IPS DF 4.7 (cell line): Measurements from ENCODE around the gene FUBP1.
"Not testable (repeated sequence)": the region's sequence is repeated elsewhere in the genome, so short reads cannot be mapped to it uniquely, and the experiment has no call there.

Experiments
- DNase-seq: peaks from one replicate; pipeline ENCODE4 v3.0.0-alpha.2; 2013; ENCODE audit warnings: low spot score; ENCODE audit errors: extremely low read depth

The FUBP1 gene

DNA sequence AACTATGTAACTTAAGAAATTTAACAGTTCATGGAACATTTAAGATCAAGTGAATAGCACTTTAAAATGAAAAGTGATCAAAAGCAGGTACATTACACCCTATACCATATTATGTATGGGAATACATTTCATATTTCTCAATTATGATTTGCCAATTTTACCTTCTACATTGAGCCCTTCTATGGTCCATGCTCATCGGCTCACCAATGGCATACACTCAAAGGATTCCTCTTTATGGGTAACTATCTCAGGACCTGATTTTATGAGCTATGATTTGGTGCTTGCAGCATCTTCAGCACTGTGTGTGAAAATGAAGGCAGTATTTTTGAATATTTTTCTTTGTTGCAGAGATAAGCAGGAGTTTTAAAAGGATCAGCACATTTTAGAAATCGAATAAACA, 33.5 kb downstream of the FUBP1 start:
- no peak for DNase-seq

- no peak for DNase-seq
These were observed 36.3 kb downstream of the FUBP1 start for GRCh38 chr1:77942400-77943140.

- no peak for DNase-seq
These were observed 37.8 kb downstream of the FUBP1 start for GRCh38 chr1:77940921-77941570.

GRCh38 chr1:77938651-77939050, 40.2 kb downstream of the FUBP1 start:
- no peak for DNase-seq

GRCh38 chr1:77929806-77930205, 49.1 kb downstream of the FUBP1 start:
- DNase-seq = no peak

DNA sequence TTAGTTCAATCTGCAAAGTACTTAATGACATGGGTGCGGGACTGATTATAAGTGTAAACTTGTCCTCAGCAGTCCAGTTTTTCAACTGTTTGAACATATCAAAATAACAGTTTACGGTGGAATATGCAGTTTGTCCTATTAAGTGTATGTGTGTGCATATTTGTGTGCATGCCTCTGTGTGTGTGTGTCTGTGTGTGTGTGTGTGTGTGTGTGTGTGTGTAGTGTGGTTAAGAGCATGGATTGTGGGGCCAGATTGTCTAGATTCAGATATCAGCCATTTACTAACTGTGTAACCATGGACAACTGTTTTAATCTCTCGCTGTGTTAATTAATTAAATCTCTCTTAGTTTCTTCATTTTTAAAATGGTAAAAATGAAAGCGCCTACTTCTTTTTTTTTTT, 51.5 kb downstream of the FUBP1 start:
- no peak for DNase-seq

- no peak for DNase-seq
These were observed 52.1 kb downstream of the FUBP1 start for GRCh38 chr1:77926561-77927357.

DNA sequence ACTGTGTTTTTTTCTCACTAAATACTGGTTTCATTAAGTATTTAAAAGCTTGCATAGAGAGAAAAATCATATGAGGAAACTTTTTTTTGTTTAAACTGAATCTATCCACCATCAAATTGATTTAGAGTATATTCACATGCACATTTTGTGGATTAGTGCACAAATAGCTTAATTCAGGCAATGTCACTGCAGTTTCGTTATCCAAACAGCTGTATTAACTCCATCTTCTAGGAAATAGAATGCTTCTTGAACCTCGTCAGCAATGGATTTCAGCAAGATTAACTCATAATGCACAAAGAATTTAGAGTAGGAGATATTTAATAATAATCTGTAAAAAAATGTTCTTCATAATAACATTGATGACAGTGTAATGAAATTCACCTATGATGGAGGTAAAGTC, 52.9 kb downstream of the FUBP1 start:
- DNase-seq = no peak

DNA sequence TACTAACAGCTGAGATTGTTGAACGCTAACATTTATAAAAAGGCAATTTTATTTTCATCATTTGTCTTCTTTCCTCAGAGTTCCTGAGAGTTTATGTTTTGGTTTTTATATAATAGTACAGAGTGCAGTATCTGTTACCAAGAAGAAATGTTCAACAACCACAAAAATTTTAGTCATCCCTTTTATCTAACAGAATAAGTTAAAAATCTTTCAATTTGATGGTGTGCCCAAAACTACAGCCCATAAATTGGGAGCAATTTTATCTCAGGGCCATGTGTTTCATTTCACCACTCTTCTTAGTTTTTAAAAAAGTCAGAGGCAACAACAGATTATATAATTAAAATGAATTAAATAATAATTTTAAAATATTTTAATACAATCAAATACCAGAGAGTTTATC, 53.4 kb downstream of the FUBP1 start:
- DNase-seq = no peak

- not testable (repeated sequence) for DNase-seq
These were observed 60.0 kb downstream of the FUBP1 start for GRCh38 chr1:77918918-77919317.

DNA sequence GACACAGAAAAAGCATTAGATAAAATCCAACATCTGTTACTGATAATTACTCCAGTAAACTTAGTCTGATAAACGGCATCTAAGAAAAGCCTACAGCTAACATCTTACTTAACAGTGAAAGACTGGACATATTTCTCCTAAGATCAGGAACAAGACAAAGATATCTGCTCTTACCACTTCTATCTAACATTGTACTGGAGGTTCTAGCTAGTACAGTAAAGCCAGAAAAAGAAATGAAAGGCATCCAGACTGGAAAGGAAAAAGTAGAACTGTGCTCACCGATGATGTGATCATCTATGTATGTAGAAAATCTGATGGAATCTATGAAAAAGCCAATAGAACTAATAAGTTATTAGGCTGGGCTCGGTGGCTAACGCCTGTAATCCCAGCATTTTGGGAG, 68.8 kb downstream of the FUBP1 start:
- no peak for DNase-seq

GRCh38 chr1:77906624-77907023, 72.2 kb downstream of the FUBP1 start:
- no peak for DNase-seq

DNA sequence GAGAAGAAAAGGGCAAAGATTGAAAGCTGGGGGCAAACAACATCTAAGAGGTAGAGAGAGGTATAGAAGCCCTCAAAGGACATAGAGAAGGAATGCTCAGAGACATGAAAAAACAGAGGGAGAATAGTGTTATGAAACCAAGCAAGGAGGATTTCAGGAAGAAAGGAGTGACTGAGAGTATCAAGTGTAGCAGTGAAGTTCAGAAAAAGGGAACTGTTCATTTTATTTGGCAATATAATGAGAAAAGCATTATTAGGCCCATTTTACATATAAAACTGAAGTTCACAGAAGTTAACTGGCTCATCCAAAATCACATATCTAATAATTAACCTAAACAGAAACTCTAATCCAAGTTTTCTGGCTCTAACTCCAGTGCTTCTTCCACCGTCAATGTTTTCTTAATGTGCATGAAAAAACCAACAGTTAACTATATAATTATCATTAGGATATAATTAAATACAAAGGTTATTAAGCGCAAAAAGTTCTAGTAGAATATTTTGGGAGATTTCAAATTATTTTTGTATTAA, 72.8 kb downstream of the FUBP1 start:
- DNase-seq = no peak

DNA sequence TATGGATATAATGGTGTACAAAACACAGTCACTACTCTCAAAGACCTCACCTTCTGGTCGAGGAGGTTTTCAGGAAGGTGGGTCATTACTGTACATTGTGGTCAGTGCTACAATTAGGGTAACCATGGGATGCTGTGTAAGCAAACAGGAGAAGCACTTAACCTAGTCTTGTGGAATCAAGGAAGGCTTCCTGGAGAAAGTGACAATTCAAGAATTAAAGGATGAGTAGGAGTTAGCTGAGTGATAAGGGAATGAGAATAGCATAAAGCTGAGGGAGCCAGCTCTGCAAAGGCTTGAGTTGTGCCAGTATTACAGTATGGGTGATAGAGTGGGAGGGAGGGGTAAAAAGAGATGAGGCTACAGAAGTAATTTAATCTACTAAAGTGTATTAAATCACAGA, 73.3 kb downstream of the FUBP1 start:
- no peak for DNase-seq

DNA sequence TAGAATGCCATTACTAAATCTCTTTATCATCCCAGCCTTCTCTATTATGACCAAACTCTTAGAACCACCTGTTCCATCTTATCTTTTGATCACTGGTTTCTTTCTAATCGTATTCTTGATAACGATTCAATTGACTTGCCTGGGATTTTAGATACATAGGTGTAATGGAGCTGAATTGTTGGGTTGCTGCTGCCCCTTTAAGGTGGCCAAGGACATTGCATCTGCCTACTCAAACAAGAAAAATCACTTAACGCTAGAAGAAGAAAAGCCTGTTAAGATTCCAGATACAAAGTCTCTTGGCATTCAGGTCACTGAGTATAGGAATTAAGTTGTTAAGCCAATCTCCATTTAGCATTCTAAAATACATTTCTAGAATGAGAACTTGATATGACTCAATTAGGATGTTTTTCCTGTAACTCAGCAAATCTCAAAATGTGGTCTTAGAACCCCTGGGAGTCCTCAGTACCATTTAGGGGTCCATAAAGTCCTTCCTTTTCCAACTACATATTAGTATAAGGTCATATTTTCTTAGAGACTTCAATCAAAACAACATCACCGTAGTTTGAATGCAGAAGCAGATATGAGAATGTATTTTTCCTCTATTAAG, 78.1 kb downstream of the FUBP1 start:
- peak; percentile 3 for DNase-seq

DNA sequence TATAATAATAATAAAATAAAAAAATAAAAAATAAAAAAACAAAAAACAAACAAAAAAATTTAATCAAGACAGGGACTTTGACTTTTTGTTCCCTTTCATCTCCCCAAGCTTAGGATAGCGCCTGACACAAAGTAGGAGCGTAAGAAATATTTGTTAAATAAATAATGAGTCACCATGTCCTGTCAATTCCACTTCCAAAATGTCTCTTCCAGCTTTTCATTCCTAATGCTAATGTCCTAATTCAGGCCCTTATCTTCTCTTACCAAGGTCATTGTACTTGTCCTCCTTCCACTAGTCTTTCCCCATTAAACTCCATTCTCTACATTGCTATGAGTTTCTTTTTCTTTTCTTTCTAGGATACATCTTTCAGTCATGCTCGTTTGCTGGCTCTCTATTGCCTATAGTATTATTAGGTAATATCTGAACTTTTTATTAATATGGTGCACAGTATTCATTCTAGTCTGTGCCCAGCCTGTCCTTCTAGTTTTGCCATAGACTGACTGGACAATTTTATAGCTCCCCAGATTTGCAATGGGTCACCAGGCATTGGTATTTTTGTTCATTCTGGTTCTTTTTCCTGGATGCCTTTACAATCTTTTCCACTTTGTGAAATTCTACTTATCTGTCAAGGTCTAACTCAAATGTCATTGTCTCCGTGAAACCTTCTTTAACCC, 79.1 kb downstream of the FUBP1 start:
- no peak for DNase-seq
